G401 (cell line): ENCODE measurements around the gene COPS4. TPM values are rescaled to one million over a fixed set of nuclear protein-coding genes. Genes with fewer than 3 reads are reported as not detected.
"Not testable (repeated sequence)": the region's sequence is repeated elsewhere in the genome, so short reads cannot be mapped to it uniquely, and the experiment has no call there.

Source experiments
- DNase-seq: peaks from one replicate; pipeline ENCODE4 v3.0.0-alpha.2; 2015; ENCODE audit warnings: low spot score
- in situ Hi-C: cut with HindIII; loops from 2 replicates; pipeline ENCODE4 v1.10.0; 2016; ENCODE audit warnings: low sequenced_read_pairs, mixed read lengths
- total RNA-seq: library from RNA; depleted of rRNA; stranded (reverse); fragments of >200 nt; shearing (Covaris generic); gene quantifications from 2 replicates; pipeline ENCODE4 v1.2.3, GENCODE V29; 2014

Gene COPS4
- total RNA-seq, 1 experiment from 2014 or later, result 173 TPM

GRCh38 chr4:83075311-83076095, 40.5 kb downstream of the COPS4 start:
- in situ Hi-C loops, result no loop called here
- no peak for DNase-seq

GRCh38 chr4:83080561-83080960, 45.6 kb downstream of the COPS4 start:
- DNase-seq, result no peak
- in situ Hi-C loops, result no loop called here

GRCh38 chr4:83082777-83083176, 47.8 kb downstream of the COPS4 start:
- in situ Hi-C loops, result no loop called here

GRCh38 chr4:83083925-83084475, 49.0 kb downstream of the COPS4 start:
- in situ Hi-C loops, result no loop called here
- DNase-seq, result no peak

More at GRCh38 chr4:83082777-83083176, 47.8 kb downstream of the COPS4 start:
- no peak for DNase-seq

GRCh38 chr4:83084956-83085355, 50.0 kb downstream of the COPS4 start:
- in situ Hi-C loops, DNase-seq: not testable (repeated sequence)

- in situ Hi-C loops, result no loop called here
- no peak for DNase-seq
These were observed 54.6 kb downstream of the COPS4 start for GRCh38 chr4:83089410-83090157.

DNA sequence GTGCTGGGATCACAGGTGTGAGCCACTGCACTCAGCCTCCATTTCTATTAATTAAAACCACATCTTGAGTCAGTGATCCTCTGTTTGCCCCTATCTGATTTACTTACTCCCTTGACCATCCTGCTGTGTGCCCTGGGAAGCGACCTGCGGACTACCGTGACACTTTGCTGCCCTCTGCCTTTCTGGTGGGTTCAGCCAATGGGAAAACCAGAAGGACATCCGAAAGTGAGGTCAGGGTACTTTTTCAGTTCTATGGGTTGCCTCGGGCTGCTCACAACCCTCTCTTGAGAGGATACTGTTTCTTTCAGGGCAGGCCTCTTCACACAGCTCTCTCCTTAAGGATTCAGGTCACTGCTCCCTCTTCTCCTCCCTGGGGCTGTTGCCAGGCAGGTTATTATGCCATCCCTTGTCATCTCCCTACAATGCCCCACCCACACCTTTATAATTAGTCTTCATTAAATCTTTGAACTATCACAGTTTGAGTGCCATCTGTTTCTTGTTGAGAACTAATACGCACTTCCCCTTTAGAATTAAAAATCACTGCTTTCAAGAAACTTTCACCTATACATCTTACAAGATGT, 58.2 kb downstream of the COPS4 start:
- in situ Hi-C loops, result no loop called here
- no peak for DNase-seq

GRCh38 chr4:83096397-83096796, 61.4 kb downstream of the COPS4 start:
- DNase-seq, result no peak
- in situ Hi-C loops, result no loop called here

DNA sequence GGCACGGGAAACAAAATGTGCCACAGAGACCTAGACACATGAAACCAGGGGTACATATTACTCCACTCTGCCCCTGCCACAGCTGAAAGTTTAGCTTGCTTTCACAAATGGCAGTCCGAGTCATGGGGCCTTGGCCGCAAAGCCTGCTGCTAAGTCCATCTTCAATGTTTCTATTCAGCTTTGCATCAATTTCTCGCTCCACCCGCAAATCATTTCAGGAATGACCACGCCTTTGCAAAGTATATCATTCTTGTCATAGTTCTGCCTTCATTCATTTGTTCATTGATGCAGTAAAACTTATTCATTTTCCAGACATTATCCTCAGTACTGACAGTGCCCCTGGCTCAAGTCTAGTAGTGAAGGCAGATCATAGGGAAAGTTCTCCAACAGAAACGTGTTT, 70.0 kb downstream of the COPS4 start:
- in situ Hi-C loops, result no loop called here
- DNase-seq, result no peak

GRCh38 chr4:83107631-83108030, 72.6 kb downstream of the COPS4 start:
- no peak for DNase-seq
- in situ Hi-C loops, result no loop called here

DNA sequence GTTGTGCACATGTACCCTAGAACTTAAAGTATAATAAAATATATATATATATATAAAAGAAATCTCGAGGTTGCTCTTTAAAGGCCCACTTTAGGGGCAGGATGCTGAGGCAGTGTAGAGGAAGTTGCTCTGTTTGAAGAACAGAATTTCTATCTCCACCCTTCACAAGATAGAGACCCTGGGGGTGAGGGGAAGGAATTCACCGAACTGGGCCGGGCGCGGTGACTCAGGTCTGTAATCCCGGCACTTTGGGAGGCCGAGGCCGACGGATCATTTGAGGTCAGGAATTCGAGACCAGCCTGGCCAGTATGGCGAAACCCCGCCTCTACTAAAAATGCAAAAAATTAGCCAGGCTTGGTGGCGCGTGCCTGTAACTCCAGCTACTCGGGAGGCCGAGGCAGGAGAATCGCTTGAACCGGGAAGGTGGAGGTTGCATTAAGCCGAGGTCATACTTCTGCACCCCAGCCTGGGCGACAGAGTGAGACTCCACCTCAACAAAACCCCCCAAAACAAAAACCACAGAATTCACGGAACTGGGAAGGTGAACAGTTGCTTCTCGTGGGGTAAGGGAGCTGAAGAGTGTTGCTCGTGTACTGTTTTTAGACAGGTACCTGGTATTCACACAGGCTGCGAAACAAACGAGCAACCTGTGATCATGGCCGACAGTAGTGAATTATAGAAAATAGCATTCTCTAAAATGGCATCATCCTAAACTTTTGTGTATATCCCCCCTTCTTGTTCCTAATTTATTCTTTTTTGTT, 73.3 kb downstream of the COPS4 start:
- DNase-seq, result no peak
- in situ Hi-C loops, result no loop called here

DNA sequence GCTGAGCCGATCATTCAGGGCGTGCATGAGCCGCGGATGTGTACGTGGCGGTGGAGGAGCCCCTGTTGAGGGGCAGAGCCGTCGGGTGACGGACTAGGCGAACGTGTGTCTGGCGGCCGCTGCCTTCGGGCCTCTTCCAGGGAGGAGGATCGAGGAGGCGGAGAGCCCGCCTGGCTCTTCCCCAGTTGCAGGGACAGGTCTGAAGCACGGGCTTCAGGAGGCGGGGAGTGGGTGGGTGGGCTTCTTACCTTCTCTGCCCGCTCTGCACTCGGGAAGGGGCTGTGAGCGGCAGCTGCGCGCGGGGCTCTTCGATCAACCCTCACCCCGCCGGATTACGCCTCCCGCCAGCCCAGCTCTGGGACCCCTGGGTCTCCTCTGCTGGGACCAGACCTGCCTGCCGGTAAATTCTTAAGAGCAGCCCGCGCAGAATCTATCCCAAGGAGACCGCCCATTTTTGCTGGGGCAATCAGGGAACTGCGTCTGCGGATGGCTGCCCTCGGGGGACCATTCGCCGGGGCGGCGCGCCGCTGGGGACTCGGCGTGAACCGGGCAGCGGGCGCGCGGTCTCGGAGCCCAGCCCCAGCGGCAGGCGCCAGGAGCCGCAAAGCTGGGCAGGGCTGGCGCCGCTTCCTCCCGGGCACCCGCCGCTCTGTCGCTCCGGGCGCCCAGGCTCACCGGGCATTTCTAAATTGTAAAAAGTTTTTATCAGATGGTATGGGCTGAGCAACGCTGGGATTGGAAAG, 74.7 kb downstream of the COPS4 start:
- DNase-seq, result no peak
- in situ Hi-C loops, result no loop called here

- in situ Hi-C loops, result no loop called here
- DNase-seq, result peak; percentile 79
These were observed 75.4 kb downstream of the COPS4 start for GRCh38 chr4:83110223-83110945.

- in situ Hi-C loops, result no loop called here
- no peak for DNase-seq
These were observed 76.2 kb downstream of the COPS4 start for GRCh38 chr4:83110970-83111750.

- in situ Hi-C loops, DNase-seq: not testable (repeated sequence)
These were observed 76.8 kb downstream of the COPS4 start for GRCh38 chr4:83111751-83112141.

DNA sequence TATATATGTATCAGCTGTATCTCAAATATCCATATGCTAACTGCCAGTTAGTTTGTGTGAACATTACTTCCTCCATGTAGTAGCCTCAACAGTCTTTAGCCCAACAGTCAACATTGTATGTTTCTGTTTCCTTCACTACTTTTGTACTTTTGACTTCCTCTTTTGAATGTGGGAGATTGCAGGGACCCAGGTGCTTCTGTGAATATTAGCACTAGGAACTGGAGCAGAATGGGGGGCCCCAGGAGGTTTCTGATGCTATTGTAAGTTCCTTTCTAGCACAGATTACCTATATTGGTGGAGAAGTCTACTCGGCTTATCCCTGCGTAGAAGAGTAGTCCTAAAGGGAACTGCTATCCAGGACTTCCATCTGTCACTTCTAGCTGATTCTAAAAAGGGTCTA, 77.2 kb downstream of the COPS4 start:
- no peak for DNase-seq
- in situ Hi-C loops, result no loop called here

DNA sequence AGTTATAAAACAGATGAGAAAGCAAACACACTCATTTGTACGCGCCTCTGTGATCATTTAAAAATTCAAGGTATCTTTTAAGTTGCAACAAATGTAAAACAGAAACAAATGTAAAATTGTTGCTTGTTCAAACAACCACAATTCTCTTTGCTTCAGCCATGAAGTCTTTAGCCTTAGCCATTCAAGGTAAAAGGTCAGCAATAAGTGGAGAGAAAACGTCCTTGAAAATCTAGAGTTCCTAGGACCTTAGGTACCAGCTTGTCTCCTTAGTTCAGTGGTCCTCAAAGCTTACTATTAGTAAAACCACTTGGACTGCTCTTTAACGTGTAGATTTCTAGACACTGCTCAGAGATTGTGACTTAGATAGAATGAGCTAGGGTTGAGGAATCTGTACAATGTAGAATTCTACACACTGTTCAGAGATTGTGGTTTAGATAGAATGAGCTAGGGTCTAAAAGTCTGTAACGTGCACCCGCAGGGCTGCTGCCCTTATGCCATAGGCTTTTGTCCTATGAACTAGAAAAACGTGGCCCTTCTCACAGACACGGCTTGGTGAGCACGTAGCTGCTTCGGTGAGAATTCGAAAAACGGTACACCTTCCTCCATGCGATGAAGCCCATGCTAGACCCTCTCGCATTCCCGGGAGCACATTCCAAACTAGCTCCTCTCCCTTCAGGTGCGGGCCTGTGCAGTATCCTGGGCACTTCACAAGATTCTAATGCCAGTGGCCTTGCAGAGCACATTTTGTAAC, 77.9 kb downstream of the COPS4 start:
- in situ Hi-C loops, result no loop called here

More for the DNA sequence above, 77.9 kb downstream of the COPS4 start:
- peak; percentile 11 for DNase-seq
